HG03280 (cell line): ENCODE results near the gene SYNJ2.

Experiments used
- ATAC-seq: cut with Tn5 transposase; IDR thresholded peaks from one replicate; pipeline ENCODE4 v1.9.1; 2021; ENCODE audit warnings: mild to moderate bottlenecking, moderate library complexity; ENCODE audit not compliant: unreplicated experiment

Gene SYNJ2

GRCh38 chr6:158115508-158115907, 133.8 kb downstream of the SYNJ2 start:
- ATAC-seq, result no peak

- no peak for ATAC-seq
Observed at GRCh38 chr6:158118886-158119285, 137.2 kb downstream of the SYNJ2 start.

- ATAC-seq, result no peak
Observed at GRCh38 chr6:158121335-158121734, 139.7 kb downstream of the SYNJ2 start.

- no peak for ATAC-seq
Observed at GRCh38 chr6:158122048-158122447, 140.4 kb downstream of the SYNJ2 start.

- ATAC-seq, result no peak
Observed at GRCh38 chr6:158124288-158124687, 142.6 kb downstream of the SYNJ2 start.

GRCh38 chr6:158125271-158125670, 143.6 kb downstream of the SYNJ2 start:
- ATAC-seq, result no peak

- no peak for ATAC-seq
Observed at GRCh38 chr6:158131926-158132325, 150.3 kb downstream of the SYNJ2 start.

GRCh38 chr6:158142789-158143188, 161.1 kb downstream of the SYNJ2 start:
- ATAC-seq, result no peak

- ATAC-seq, result no peak
Observed at GRCh38 chr6:158143700-158144099, 162.0 kb downstream of the SYNJ2 start.
